Measurements from ENCODE around the gene ARPC1B. TPM values are rescaled to one million over a fixed set of nuclear protein-coding genes. Genes with fewer than 3 reads are reported as not detected.

The ARPC1B gene
- total RNA-seq, result 348 and 395 TPM in 2 replicates

GRCh38 chr7:99374111-99375064 lies at the start of gene ARPC1B:
ARPC1B (plus strand) TSS chr7:99374730; CDS start chr7:99385715, 10,985 bp downstream.

GRCh38 chr7:99325592-99326407 lies 48.7 kb upstream of the ARPC1B start, which contains the start of gene ARPC1A:
ARPC1A (plus strand) TSS chr7:99325898; CDS start chr7:99333354, 7,456 bp downstream.

GRCh38 chr7:99408379-99409191 lies 34.1 kb downstream of the ARPC1B start, which contains the start of the genes BUD31 and PDAP1:
BUD31 (plus strand) TSS chr7:99408969; CDS start chr7:99411093, 2,124 bp downstream.
PDAP1 (minus strand) TSS chr7:99408597; CDS start chr7:99408548, 49 bp downstream.

GRCh38 chr7:99438573-99439480 lies 64.3 kb downstream of the ARPC1B start, which contains the start of the genes CPSF4 and PTCD1:
CPSF4 (plus strand) TSS chr7:99438943; CDS start chr7:99439083, 140 bp downstream.
PTCD1 (minus strand) TSS chr7:99438798; CDS start chr7:99435242, 3,556 bp downstream.

Other genes with a start within 250 kb of the ARPC1B start
- 17.6 and 21.8 TPM in 2 replicates for gene SMURF1, start 230.6 kb upstream of the ARPC1B start, total RNA-seq
- not detected in 2 replicates for gene KPNA7, start 166.6 kb upstream of the ARPC1B start, total RNA-seq
- gene MYH16, start 101.9 kb upstream of the ARPC1B start, total RNA-seq, result 1.1 TPM in 1 of 2 replicates, not detected in the other
- 147 and 185 TPM in 2 replicates for gene ARPC1A, start 48.8 kb upstream of the ARPC1B start, total RNA-seq
- 23.5 and 58.7 TPM in 2 replicates for gene PDAP1, start 33.9 kb downstream of the ARPC1B start, total RNA-seq
- gene BUD31, start 34.2 kb downstream of the ARPC1B start, total RNA-seq, result 65.4 and 79.7 TPM in 2 replicates
- 6.2 and 9.5 TPM in 2 replicates for gene PTCD1, start 64.1 kb downstream of the ARPC1B start, total RNA-seq
- gene CPSF4, start 64.2 kb downstream of the ARPC1B start, total RNA-seq, result 23.1 and 37.5 TPM in 2 replicates
- 1,186 and 1,721 TPM in 2 replicates for gene ATP5MF, start 91.4 kb downstream of the ARPC1B start, total RNA-seq
- 3.1 and 7.5 TPM in 2 replicates for gene ZNF789, start 98.2 kb downstream of the ARPC1B start, total RNA-seq
- 7.7 and 10.8 TPM in 2 replicates for gene ZNF394, start 125.6 kb downstream of the ARPC1B start, total RNA-seq
- gene ZKSCAN5, start 129.9 kb downstream of the ARPC1B start, total RNA-seq, result 5.4 and 6.8 TPM in 2 replicates
- 2.6 and 3.9 TPM in 2 replicates for gene FAM200A, start 177.4 kb downstream of the ARPC1B start, total RNA-seq
- gene ZNF655, start 183.9 kb downstream of the ARPC1B start, total RNA-seq, result 48.9 and 53.7 TPM in 2 replicates
- 0.51 and 0.65 TPM in 2 replicates for gene TMEM225B, start 223.5 kb downstream of the ARPC1B start, total RNA-seq
- 7.3 and 8.4 TPM in 2 replicates for gene ZSCAN25, start 242.2 kb downstream of the ARPC1B start, total RNA-seq

Data from mesangial cell (primary cell).